GM18858 (cell line): ENCODE data around the gene RNLS.

Source experiments
- ATAC-seq: cut with Tn5 transposase; IDR thresholded peaks from one replicate; pipeline ENCODE4 v1.9.1; 2021; ENCODE audit not compliant: unreplicated experiment

Gene RNLS

DNA sequence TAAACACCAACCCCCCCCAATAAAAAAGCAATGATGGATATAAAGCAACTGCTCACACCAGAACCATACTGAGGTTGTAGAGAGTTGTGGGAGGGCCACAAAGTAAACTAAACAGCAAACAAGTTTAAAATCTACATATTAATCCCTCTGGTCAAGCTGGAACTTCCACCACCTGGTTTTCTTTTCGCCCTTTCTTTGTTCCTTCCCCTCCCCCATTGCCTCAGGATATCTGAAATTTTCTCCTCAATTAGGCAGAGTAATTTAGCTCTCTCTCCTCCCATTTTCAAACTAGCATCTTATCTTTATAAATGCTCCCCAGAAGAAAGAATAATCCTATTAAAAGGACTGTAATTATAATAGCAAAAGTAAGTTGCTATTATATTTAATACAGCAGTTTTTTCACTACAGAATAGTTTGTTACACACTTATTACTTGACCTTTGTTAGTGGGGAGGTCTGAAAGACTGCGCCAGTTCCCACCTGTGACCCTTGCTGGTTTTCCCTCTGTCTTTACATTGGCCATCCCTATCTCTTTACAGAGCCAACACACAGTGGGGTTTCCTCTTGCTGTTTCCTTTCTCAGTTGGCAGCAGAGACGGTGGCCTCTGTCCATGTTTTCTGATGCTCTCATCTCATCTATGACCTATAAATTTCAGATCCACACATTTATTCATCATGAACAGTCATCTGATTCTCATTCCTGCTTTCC is 235.4 kb downstream of the RNLS start:
- ATAC-seq = no peak

DNA sequence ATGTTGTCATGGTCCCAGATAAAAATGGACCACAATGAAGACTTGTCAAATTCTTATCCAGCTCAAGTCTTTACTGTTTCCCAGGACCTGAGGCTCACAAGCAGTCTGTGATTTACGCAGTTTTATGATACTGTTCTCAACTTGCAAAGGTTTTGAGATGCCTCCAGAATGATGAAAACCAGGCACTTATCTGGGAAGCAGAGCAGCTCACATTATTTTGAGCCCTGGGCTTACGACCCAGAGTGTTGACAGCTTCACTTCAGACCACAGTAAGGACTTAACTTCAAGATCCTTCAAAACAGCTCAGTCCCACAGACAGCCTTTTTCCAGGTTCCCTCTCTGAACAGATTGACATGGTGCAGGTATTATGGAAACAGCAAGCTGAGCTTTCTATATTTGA is 236.1 kb downstream of the RNLS start:
- ATAC-seq = no peak

DNA sequence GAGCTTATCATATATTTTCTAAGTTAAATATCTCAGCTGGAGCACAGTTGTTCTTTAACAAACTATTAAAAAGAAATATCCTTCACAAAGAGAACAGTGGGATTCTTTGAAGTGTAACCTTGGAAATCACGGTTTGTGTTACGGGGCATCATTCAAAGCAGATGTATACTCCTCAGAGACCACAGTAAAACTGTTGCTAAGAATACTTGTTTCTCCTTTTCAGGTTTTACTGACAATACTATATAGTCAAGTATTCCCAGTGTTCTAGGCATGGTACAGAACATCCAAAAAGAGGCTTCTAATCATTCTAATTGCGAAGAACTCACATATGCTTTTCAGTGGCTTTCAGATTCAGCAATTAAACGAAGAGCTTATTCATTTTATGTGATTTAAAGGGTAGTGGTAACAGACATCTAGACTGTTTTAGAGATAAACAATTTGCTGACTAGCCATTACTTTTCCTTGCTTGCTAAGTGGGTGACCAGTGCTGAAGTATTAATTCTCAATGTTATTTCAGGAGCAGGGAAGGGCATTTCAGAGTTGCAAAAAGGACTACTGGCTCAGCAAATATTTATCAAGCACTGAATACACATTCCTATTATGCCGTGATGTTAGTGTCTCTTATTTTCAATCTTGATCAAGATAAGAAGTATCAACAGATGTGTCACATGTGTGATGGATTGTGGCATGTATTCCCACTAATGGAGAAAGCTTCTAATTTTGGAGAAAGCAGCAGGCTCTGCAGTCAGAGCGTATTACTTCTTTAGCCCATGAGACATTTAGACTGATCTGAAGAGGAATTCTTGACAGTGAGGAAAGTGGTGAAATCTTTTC is 236.8 kb downstream of the RNLS start:
- ATAC-seq = no peak

DNA sequence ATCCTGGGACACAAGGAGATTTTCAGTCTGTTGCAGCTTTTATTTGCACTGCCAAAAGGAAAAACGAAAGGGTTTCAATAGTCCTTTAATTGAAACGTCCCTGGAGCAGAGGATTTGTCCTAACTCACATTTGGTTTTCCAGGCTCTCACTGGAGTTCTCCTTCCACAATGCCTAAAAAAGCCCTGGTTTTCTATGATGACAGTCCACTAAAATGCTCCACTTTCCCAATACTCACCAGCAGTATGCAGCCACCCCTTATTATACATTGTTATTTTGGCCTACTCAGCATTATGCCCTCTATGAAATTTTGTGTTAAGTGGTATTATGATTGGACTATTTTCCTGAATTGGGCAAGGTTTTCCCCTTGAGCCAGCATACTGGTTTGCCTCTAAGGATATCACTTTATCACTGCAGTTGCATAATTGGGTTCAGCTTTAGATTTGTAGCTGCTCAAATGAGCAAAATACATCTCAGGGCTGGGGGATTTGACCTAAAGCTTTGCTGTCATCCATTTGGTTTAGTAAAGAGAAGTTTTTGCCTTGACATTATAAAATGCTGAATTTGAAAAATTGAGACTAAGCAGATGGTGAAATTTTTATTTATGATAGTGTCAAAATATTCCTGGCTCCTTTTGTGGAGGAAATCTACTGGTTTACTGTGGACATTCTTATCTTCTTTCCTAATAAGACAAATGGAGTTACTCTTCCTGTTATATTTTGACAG is 239.2 kb downstream of the RNLS start:
- no peak for ATAC-seq

DNA sequence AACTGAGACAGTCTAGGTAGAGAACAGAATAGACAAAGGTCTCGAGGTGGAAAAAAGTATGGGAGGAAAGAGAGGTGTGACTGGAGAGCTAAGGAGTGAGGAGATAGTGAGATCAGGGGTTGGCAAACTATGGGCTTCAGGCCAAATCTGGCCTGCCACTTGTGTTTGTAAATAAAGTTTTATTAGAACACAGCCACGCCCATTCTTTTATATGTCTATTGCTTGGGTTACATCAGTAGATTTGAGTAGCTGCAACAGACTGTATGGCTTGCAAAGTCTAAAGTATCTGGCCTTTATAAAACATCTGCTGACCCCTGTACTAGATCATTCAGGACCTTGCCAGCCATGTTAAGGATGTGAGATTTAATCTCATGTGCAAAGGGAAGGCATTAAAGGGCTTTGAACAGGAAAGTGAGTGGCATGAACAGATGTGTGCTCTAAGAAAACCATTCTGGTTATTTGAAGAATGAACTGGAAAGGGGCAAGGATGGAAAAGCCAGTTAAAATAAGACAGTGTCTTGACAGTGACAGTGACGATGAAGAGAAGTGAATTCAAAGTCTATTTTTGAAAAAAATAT is 240.3 kb downstream of the RNLS start:
- ATAC-seq = no peak

DNA sequence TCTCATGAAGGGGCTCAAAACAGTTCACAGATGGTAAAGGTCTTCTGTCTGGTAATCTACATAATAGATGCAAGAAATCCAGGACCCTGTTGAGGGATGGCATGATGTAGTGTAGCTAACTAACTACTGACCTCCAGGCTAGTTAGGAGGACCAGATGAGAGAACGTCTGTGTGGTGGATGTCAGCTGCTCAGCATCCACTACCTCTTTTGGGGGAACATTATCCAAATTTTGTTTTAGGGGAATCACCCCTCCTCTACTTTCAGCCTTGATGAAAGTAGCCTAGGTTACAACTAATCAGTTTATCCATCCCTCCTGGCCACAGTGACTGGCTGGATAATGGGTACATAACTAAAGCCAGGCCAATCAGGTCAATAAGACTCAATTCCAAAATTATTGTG is 246.0 kb downstream of the RNLS start:
- ATAC-seq = no peak

DNA sequence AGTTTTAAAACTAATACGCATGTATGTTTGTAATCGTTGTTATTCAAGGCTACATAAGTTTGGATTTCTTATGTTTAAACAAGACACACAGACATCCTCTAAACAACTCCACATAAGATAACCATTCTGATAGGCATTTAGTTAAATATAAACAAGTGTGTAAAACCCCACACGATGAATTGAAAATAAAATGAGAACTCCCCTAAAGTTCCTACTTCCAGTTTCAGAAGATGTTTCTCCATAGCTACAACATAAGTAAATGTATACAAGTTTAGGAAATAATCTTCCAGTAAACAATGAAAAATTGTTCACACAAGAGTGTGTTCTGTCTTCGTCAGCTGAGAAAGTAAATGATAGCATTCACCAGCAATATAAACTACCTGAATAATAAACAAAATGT is 246.8 kb downstream of the RNLS start:
- no peak for ATAC-seq

DNA sequence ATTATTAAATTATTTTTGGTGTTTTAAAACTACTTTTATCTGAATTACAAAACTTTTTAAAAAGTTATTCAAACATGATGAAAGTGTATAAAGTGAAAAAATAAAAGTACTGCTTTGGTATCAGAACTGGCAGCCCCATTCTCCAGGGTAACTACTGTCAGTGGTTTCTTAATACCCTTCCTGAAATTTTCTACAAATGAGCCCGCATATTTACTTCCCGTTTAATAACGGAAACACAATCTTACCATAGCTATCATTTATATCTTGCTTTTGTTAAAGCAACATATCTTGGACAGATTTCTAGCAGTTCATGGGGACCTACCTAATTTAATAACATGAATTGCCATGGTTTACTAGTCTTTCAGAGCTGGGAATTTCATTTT is 249.9 kb downstream of the RNLS start:
- ATAC-seq = no peak

DNA sequence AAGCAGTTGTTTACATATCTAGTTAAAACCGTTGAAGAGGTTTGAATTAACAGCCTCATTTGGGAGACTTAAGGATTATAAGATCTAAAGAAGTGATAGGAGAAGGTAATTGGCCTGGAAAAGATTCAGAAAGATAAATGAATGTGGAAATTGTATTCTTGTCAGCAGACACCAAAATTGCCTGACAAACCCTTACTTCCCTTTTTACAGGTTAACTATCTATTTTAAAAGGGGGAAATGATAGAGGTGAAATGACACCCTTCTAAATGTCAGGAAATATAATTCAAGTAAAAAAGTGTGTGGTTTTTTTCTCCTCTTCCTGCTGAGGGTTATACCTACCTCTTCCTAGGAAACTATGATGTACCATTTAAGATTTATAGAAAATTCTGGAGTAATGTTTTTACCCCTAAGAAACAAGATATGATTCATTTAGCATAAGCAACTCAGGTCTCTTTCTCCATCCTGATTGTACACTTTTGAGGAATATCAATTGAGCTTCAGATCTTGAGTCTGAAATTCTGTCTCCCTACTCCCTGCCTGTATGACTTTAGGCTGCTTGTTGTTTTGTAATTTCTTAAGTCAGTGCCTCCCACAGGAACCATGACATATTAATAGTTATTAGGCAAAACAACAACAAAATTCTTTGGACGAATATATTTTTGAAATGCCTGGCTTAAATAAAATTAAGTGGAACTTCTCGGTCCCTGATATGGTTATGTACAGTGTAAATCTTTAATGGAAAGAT is 250.4 kb downstream of the RNLS start:
- no peak for ATAC-seq

DNA sequence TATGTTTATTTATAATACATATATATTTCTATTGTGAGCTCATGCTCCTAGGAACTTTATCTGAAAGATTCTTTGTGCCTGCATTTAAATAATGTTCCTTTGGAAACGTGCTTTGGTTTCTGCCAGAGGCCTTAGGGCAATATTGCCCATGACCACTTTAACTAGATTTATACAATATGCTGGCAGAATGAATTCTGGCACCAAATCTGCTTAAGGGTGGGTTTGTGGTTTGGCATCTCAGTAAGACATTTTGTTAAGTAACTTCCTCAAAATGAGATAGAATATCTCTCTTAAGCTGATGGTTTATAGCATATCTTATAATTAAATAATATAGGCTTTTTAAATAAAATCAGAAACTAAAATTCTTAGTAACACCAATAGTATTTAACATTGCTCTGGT is 252.9 kb downstream of the RNLS start:
- no peak for ATAC-seq

DNA sequence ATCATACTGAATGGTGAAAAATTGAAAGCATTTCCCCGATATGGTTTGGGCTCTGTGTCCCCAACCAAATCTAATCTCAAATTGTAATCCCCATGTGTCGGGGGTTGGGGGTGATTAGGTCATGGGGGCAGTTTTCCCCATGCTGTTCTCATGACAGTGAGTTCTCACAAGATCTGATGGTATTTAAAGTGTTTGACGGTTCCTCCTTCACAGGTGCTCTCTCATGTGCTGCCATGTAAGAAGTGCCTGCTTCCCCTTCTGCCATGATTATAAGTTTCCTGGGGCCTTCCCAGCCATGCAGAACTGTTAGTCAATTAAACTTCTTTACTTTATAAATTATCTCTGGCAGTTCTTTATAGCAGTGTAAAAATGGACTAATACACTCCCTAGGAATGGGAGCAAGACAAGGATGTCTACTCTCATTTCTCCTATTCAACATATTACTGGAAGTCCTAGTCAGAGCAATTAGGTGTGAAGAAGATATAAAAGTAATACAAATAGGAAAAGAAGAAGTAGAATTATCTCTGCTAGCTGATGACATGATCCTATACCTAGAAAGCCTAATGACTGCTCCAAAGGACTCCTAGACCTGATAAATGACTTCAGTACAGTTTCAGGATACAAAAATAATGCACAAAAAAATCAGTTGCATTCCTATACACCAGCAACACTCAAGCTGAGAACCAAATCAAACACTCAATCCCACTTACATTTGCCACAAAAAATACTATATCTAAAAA is 260.6 kb downstream of the RNLS start:
- ATAC-seq = no peak

DNA sequence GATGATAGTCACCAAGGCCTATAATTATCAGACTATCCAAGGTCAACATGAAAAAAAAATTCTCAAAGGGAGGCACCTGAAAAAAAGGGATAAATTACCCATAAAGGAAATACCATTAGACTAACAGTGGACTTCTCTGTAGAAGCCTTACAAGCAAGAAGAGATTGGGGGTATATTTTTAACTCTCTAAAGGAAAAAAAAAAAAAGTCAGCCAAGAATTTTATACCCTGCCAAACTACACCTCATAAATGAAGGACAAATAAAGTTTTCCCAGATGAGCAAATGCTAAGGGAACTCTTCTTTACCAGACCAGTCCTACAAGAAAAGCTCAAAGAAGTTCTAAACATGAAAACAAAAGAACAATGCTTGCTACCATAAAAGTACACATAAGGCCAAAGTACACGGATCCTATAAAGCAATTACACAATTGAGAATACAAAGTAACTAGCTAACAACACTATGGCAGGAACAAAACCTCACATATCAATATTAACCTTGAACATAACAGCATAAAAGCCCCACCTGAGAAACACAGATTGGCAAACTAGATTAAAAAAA is 263.1 kb downstream of the RNLS start:
- no peak for ATAC-seq

DNA sequence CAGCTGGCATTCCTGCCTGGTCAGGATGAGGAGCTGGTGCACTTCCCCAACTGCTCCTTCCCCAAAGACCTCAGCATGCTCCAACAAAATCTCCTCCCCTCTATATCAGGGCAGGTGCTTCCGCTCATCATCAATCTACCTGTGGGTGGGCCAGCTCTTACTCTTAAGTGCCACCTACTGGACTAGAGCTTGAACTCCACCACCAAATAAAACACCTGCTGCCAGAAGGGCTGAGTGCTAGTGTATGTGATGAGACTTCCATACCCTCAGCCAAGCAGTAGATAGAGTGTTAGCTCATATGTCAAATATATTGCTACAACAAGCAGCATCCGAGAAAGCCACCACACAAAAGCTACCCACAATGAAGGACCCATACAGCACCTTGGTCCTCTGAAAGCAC is 264.3 kb downstream of the RNLS start:
- no peak for ATAC-seq

DNA sequence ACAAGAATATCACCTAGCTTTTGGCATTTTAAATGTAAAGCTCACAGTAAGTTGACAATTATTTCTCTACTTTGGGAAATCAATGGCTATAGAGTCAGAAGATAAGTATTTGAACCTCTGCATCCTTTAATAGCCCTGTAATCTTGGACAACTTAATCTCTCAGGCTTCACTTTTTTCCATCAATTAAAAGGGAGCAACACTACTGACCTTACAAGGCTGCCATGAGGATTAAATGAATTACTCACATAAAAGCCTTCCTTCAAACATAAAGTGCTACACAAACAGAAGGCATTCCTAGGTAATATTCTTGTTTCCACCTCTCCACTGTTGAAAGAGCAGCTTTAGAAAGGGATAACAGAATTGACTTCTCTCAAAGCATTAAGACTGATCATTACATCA is 266.0 kb downstream of the RNLS start:
- no peak for ATAC-seq

DNA sequence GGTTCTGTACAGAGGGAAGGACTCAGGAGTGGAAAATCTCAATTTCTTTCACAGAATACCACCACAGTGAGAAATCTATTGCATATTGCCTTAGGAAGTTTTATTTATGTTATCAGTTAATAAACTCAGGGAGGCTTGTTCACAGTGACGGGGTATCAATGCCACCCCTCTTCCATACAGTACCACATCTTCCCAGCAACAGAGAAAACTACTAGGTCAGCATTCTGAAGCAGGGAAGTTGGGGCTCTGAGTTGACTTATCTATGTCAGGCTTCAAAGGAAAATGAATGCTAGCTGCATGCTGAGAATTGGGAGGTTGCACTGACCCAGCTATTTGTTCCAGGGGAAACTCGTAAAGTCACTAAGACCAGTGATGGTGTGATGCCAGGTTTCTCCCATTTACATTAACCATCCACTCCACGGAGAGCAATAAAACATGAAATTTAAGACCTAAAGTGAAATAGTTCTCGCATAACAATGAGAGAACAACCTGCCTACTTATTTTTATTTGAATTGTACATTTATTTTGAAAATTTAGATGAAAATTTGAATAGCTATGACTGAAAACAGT is 266.7 kb downstream of the RNLS start:
- no peak for ATAC-seq

DNA sequence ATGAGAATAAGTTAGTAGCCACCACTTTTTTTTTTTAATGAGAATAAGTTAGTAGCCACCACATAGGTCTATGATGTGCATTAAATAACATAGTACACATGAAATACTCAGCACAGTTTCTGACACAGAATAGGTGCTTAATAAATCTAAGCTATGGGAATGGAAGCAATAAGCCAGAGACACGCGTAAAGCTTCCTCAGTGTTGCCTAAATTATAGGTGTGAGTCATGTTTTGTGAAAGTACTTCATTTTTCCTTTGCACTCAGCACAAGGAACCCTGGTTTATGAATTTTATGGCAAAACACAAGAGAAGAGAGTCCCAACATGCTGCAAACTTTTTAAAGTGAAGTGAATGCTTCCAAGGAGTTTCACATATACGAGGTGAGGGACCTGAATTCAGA is 267.4 kb downstream of the RNLS start:
- ATAC-seq = no peak

DNA sequence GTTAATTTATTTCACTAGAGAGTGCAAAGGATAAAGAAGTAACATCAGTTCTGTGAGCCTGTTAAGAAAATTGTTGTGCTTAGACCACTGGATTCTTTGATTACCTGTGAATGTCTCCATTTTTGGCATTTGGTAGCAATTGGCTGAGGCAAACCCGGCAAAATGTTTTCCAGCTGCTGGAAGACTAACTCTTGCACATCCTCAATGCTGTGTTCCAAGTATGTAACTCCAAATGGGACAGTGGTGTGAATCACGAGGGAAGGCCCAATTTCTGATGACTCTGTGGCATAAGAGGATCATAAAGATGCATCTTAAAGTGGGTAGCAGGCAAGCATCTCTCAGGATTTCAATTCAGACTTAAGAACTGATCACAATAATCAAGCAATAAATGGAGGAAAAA is 268.8 kb downstream of the RNLS start:
- no peak for ATAC-seq

DNA sequence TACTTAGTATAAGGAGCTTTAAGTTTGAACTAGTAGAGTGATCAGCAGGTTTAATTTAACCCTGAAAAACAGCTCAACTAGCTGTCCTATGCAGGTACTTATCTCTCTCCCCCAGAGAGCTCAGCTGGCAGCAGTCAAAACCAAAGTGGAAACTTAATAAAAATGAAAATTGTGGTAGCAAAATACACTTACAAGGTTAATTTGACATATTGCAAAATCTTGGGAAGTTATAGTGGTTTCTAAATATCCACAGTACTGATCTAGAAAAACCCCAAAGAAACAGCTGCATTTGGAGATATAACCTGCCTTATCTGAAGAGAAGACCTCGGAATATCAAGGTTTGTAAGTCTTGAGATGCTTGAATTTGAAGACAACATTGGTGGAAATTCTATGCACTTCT is 269.2 kb downstream of the RNLS start:
- ATAC-seq = no peak

DNA sequence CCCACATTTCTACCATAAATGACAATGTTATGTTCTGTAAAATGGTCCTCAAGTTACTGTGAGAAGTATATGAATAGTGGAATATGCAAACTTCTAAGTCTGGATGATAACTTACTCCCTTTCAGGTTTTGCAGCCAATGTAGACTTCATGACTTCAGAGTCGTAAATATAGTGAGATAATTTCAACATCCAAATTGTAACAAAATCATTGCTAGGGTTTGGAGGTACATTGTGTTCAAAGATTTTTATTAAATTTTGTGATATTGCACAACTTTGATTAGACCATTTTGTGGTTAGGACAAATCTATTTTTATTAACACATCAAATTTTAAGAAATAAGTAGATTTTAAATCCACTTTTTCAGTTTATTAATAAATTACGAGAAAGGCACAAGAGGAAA is 270.3 kb downstream of the RNLS start:
- ATAC-seq = no peak

DNA sequence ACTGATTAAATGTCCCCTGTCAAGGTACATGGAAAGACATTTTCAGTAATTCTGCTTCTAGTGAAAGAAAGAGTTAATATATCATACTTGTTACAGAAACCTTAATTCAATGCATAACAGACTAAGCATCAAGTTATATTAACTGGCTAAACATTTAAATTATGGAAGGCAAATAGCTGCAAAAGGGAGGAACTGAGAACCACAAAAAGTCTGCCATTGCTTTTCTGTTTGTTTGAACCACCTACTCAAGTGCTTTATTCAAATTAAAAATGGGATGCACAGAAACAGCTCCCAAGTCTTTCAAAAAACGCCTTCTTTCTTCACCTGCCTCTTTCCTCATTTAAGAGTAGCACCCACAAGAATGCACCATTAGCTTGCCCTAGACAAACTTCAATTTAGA is 271.9 kb downstream of the RNLS start:
- ATAC-seq = no peak
